Vagina (tissue), 2 donors: ENCODE measurements around the gene SBK2. TPM values are rescaled to one million over a fixed set of nuclear protein-coding genes. Genes with fewer than 3 reads are reported as not detected.

ENCODE experiments used
- DNase-seq, 2 donors: peaks; one replicate each; pipeline ENCODE4 v3.0.0-alpha.2; 2017; ENCODE audit errors: extremely low spot score in 2 of 2
- H3K27ac ChIP-seq: fragments of 200-600 bp; sonication (generic); one replicate; pipeline ENCODE4 v1.5.1; 2019
- H3K27me3 ChIP-seq: fragments of 200-600 bp; sonication (generic); one replicate; pipeline ENCODE4 v1.5.1; 2019
- H3K36me3 ChIP-seq, 2 donors: fragments of 200-600 bp; sonication (generic); one replicate each; pipeline ENCODE4 v1.5.1; 2017 to 2019
- H3K4me1 ChIP-seq: fragments of 200-600 bp; sonication (generic); one replicate; pipeline ENCODE4 v1.5.1; 2019
- H3K4me3 ChIP-seq, 2 donors: fragments of 200-600 bp; sonication (generic); 1 replicate in 1 of 2; 2 replicates in 1 of 2; pipeline ENCODE4 v1.5.1; 2016 to 2019
- H3K9me3 ChIP-seq: fragments of 200-600 bp; sonication (generic); one replicate; pipeline ENCODE4 v1.5.1; 2019
- POLR2A ChIP-seq, 2 donors: fragments of 450-650 bp; IDR thresholded peaks; one replicate each; pipeline ENCODE4 v1.6.1; 2017; ENCODE audit warnings: antibody characterized with exemption in 2 of 2, mild to moderate bottlenecking in 2 of 2, moderate library complexity in 2 of 2
- POLR2AphosphoS5 ChIP-seq, 2 donors: sonication (generic); formaldehyde crosslinking; IDR thresholded peaks; one replicate each; pipeline ENCODE4 v1.9.0; 2017; ENCODE audit warnings: antibody characterized with exemption in 2 of 2, mild to moderate bottlenecking in 2 of 2, low read depth in 1 of 2; ENCODE audit not compliant: insufficient read depth in 1 of 2
- intact Hi-C: fragments of 100-400 bp; cut with DNase I; formaldehyde crosslinking; loops from one replicate; pipeline ENCODE4 v1.15.1; 2023
- total RNA-seq: library from RNA; depleted of rRNA; stranded (reverse); fragments of >200 nt; gene quantifications from one replicate; pipeline ENCODE4 v1.2.3, GENCODE V29; 2016
- TF ChIP-seq, protein P1 (sequence below), 3 experiments: fragments of 450-650 bp in 2 of 3; fragments of 200-600 bp in 1 of 3; sonication (generic) in 1 of 3; IDR thresholded peaks; one replicate each; pipeline ENCODE4 v1.5.1; 2017 to 2019; ENCODE audit warnings: antibody characterized with exemption in 3 of 3, mild to moderate bottlenecking in 2 of 3, moderate library complexity in 2 of 3

SBK2 gene
- total RNA-seq, 1 donor from 2014 or later, result not detected

DNA sequence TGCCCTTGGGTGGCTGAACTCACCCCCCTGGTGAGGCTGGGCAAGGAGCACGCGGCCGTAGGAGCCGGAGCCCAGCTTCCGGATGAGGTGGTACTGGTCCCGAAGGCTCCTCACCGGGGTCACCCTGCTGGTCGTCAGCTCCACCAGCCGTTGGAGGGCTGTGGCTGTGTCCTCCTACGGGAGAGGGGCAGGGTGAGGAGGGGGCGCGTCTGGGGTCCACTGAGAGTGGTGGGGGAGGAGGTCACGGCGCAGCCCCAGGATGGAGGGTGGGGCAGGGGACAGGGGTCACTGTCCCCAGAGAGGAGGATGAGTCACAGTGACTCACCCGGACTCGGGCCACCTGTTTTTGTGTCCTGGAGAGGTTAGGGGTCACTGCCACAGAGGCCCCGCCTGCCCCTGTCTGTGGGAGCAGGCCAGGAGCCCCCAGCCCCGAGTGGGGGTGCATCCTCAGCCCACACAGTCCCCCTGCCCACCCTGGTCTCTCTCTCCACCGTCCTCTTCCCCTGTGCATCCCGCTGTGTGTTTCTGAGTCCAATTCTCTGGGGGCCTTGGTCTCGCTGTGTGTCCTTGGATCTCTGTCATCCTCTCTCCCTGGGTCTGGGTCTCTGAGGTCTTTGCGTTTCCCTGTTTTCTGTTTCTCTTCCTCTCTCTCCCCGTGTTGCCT, 8.0 kb upstream of the SBK2 start:
- intact Hi-C loops, result no loop called here
- no peaks in the 10 kb centered on the region for H3K27me3 ChIP-seq
- no peak for TF ChIP-seq POLR2AphosphoS5 (IDR thresholded peaks at IDR 0.05; ENCODE audit: insufficient read depth in 1 of 2, low read depth in 1 of 2)
- TF ChIP-seq, protein P1, sequence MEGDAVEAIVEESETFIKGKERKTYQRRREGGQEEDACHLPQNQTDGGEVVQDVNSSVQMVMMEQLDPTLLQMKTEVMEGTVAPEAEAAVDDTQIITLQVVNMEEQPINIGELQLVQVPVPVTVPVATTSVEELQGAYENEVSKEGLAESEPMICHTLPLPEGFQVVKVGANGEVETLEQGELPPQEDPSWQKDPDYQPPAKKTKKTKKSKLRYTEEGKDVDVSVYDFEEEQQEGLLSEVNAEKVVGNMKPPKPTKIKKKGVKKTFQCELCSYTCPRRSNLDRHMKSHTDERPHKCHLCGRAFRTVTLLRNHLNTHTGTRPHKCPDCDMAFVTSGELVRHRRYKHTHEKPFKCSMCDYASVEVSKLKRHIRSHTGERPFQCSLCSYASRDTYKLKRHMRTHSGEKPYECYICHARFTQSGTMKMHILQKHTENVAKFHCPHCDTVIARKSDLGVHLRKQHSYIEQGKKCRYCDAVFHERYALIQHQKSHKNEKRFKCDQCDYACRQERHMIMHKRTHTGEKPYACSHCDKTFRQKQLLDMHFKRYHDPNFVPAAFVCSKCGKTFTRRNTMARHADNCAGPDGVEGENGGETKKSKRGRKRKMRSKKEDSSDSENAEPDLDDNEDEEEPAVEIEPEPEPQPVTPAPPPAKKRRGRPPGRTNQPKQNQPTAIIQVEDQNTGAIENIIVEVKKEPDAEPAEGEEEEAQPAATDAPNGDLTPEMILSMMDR (IDR thresholded peaks at IDR 0.05), result no peak
- no peak for TF ChIP-seq POLR2A (IDR thresholded peaks at IDR 0.05)
- H3K9me3 ChIP-seq, result no peaks in the 10 kb centered on the region
- DNase-seq, result no peak
- no peaks in the 10 kb centered on the region for H3K36me3 ChIP-seq
- no peaks in the 10 kb centered on the region for H3K4me1 ChIP-seq
- H3K4me3 ChIP-seq, result no peak overlapping the region
- H3K27ac ChIP-seq, result no peak overlapping the region

DNA sequence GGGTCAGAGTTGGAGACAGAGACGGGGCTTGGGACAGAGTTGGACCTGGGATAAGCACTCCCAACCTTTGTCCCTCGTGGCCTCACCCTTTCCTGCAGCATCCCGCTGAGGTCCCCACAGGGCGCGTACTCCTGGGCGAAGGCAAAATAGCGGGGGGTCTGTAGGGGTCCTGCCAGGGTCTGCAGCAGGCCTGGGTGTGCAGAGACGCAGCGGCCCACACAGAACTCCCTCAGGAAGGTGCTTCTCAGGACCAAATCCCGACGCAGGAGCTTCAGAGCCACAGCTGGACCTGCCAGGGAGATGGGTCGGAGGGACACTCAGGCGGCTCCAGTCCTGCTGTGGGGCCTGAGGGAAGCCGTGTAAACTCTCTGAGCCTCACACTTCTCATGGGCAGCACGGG, 7.1 kb upstream of the SBK2 start:
- Histone ChIP-seq H3K4me3 (no peak overlapping the region), H3K4me1 (no peaks in the 10 kb centered on the region), H3K27ac (no peak overlapping the region), H3K27me3 (no peaks in the 10 kb centered on the region), H3K36me3 (no peaks in the 10 kb centered on the region), H3K9me3 (no peaks in the 10 kb centered on the region)
- DNase-seq, result no peak
- intact Hi-C loops, result no loop called here
- TF ChIP-seq POLR2A (IDR thresholded peaks at IDR 0.05), result no peak
- no peak for TF ChIP-seq POLR2AphosphoS5 (IDR thresholded peaks at IDR 0.05; ENCODE audit: insufficient read depth in 1 of 2, low read depth in 1 of 2)
- TF ChIP-seq, protein P1 (IDR thresholded peaks at IDR 0.05), result no peak

DNA sequence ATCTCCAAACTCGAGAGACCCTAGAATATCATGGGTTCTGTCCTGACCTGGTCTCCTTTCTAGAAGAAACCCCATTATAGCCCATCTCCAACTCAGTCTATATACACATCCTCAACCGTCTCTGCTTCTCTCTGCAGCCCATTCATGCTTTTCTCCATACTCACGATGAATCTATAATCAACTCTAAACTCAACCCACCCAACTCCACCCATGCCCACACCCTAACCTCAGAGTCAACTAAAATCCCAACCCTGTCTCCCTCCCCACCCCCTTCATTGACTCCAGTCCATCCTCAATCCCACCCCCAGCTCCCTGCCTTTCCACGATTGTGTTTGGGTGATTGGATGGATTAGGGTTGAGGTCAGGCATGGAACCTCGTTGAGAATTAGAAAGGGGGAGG, 6.6 kb upstream of the SBK2 start:
- intact Hi-C loops, result no loop called here
- no peak overlapping the region for H3K27ac ChIP-seq
- H3K36me3 ChIP-seq, result no peaks in the 10 kb centered on the region
- H3K4me3 ChIP-seq, result no peak overlapping the region
- H3K27me3 ChIP-seq, result no peaks in the 10 kb centered on the region
- no peaks in the 10 kb centered on the region for H3K9me3 ChIP-seq
- TF ChIP-seq POLR2AphosphoS5 (IDR thresholded peaks at IDR 0.05; ENCODE audit: insufficient read depth in 1 of 2, low read depth in 1 of 2) (no peak), POLR2A (IDR thresholded peaks at IDR 0.05) (no peak)
- TF ChIP-seq, protein P1 (IDR thresholded peaks at IDR 0.05), result no peak
- DNase-seq, result no peak
- H3K4me1 ChIP-seq, result no peaks in the 10 kb centered on the region

DNA sequence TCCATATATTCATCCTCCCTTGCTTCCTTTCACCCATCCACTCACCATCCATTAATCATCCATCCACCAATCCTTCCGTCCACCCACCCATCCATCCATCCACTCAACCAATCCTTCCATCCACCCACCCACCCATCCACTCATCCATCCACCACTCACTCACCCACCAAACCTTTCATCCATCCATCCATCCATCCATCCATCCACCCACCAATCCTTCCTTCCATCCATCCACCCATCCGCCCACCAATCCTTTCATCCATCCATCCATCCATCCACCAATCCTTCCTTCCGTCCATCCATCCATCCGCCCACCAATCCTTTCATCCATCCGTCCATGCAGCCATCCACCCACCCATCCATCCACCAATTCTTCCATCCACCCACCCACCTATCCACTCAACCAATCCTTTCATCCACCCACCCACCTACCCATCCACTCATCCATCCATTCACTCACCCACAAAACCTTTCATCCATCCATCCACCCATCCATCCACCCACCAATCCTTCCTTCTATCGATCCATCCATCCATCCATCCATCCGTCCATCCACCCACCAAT, 5.4 kb upstream of the SBK2 start:
- TF ChIP-seq POLR2AphosphoS5 (IDR thresholded peaks at IDR 0.05; ENCODE audit: insufficient read depth in 1 of 2, low read depth in 1 of 2) (no peak), POLR2A (IDR thresholded peaks at IDR 0.05) (no peak)
- Histone ChIP-seq H3K4me1 (no peaks in the 10 kb centered on the region), H3K27ac (no peak overlapping the region), H3K4me3 (no peak overlapping the region), H3K36me3 (no peaks in the 10 kb centered on the region), H3K27me3 (no peaks in the 10 kb centered on the region), H3K9me3 (no peaks in the 10 kb centered on the region)
- no peak for DNase-seq
- intact Hi-C loops, result no loop called here

DNA sequence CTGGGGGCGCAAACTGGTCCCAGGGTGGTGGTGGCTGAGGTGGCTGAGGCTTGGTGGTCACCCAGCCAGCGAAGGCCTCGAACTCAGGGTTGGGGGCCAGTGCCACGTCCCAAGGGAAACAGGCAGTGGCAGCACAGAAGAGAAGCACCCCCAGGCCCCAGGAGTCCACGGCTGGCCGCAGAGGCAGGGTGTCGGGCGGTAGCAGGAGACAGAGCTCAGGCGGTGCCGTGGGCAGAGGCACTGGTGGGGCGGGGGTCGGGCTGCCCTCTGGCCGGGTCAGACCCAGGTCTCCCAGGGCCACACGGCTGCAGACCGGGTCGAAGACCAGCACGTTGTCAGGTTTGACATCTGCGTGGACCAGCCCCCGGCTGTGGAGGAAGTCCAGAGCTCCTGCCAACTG, 4.2 kb upstream of the SBK2 start:
- no peak overlapping the region for H3K27ac ChIP-seq
- intact Hi-C loops, result no loop called here
- no peak overlapping the region for H3K4me3 ChIP-seq
- no peak for DNase-seq
- H3K36me3 ChIP-seq, result no peaks in the 10 kb centered on the region
- TF ChIP-seq POLR2A (IDR thresholded peaks at IDR 0.05) (no peak), POLR2AphosphoS5 (IDR thresholded peaks at IDR 0.05; ENCODE audit: insufficient read depth in 1 of 2, low read depth in 1 of 2) (no peak)
- TF ChIP-seq, protein P1 (IDR thresholded peaks at IDR 0.05), result no peak
- no peaks in the 10 kb centered on the region for H3K27me3 ChIP-seq
- H3K9me3 ChIP-seq, result no peaks in the 10 kb centered on the region
- H3K4me1 ChIP-seq, result no peaks in the 10 kb centered on the region
